Colon (tissue), 2 donors: Measurements from ENCODE around the gene RFPL4AL1.
"Not testable (repeated sequence)": the region's sequence is repeated elsewhere in the genome, so short reads cannot be mapped to it uniquely, and the experiment has no call there.

Experiments
- FAIRE-seq: peaks from 2 replicates; lab custom pipeline; 2012; peaks lifted over from hg19 to GRCh38; lab: Jason Lieb, UNC
- donor health status: control.
- donor health status: control.

Gene RFPL4AL1

DNA sequence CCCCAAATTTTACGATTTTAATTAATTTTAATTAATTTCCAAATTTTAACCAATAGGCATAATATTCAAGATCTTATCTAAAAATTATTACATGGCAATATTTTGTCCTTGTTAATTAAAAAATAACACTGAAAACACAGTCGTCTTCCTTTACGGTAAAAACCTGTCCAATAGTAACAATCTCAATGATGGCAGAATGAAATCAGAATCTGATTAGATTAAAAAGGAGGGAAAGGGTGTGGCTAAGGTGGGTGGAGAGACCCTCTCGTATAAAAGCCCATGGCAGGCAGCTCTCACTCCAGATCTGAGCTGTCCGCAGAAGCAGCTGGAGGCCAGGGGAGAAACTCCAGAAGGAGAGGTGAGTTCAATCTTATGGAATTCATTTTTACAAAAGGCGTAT is at the start of gene RFPL4AL1:
Gene RFPL4AL1 (plus strand): TSS at position 301 of the 400 bp plus-strand sequence. CDS start 2,687 bp downstream, outside the sequence.
- not testable (repeated sequence) for FAIRE-seq

DNA sequence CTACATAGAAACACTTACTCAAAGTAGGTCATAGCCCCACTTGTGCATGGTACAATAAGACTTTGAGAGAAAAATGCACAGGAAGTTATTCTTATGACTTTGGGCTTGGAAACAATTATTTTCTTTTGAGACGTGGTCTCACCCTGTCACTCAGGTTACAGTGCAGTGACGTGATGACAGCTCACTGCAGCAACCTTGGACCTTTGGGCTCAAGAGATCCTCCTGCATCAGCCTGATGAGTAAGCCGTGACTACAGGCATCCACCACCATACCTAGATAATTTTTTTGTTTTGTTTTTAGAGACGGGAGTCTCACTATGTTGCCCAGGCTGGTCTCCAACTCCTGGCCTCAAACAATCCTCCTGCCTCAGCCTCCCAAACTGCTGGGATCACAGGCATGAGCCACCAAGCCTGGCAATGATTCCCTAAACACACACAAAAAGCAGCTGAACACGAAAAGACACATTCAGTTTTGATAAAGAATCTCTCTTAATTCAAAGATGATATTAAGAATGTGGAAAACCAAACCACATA is 48.6 kb upstream of the RFPL4AL1 start:
- no peak for FAIRE-seq

DNA sequence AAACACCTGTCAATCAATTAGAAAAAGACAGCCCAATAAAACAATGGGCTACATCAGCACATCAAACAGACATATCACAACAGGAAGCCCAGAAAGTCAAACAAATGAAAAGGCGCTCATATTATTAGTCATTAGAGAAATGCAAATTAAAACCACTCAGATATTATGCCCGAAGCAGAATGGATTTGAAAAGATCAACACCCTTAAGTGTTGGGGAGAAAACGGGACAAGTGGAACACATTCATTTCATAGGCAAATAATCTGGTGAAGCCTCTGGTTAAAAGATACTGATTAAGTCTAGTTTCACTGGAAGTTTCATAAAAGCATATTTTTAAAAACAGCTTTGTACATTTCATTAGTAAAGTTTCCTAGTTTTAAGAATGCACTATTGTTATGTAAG is 48.1 kb upstream of the RFPL4AL1 start:
- no peak for FAIRE-seq

DNA sequence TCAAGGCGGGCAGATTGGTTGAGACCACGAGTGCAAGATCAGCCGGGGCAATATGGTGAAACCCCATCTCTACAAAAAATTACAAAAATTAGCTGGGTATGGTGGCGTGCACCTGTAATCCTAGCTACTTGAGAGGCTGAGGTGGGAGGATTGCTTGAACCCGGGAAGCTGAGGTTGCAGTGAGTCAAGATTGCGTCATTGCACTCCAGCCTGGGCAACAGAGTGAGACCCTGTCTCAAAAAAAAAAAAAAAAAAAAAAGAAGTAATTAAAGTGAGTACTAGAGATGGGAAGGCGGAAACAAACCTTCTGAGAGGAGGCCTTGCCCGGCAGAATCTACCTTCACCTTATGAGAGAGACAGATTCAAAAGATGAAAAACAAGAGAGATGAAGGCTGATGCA is 45.4 kb upstream of the RFPL4AL1 start:
- FAIRE-seq = no peak

DNA sequence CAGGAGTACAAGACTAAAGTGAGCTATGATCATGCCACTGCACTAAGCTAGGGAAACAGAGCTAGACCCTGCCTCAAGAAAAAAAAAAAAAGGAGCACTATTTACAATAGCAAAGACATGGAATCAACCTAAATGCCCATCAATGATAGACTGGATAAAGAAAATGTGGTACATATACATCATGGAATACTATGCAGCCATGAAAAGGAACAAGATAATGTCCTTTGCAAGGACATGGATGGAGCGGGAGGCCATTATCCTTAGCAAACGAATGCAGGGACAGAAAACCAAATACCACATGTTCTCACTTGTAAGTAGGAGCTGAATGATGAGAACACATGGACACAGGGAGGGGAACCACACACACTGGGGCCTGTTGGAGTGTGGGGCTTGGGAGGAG is 38.5 kb upstream of the RFPL4AL1 start:
- not testable (repeated sequence) for FAIRE-seq

GRCh38 chr19:55738302-55738701 is 30.6 kb upstream of the RFPL4AL1 start, which contains the start of gene NLRP9:
Gene NLRP9 (minus strand): TSS chr19:55738402. CDS start chr19:55738374, 28 bp downstream.
- FAIRE-seq = no peak

GRCh38 chr19:55750715-55751114 is 18.2 kb upstream of the RFPL4AL1 start:
- no peak for FAIRE-seq

DNA sequence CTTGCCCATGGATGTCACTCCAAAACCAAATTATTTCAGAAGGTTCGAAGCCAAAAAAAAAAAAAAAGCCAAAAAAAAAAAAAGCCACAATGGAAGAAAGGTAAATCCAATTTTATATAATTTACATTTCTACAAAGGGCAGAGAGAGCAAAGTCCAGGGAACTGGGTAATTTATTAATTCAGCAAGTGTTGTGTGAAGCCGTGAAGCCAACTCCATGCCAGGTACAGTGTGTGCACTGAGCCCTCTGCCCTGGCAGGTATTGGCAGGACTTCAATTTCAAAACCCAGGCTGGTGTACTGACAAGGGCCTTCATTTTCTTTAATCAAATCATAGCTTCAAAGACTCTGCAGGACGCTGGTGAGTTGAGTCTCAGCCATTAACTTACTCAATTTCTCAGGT is 15.5 kb upstream of the RFPL4AL1 start:
- no peak for FAIRE-seq

- FAIRE-seq = not testable (repeated sequence)
Observed at GRCh38 chr19:55756808-55757207, 12.1 kb upstream of the RFPL4AL1 start.

DNA sequence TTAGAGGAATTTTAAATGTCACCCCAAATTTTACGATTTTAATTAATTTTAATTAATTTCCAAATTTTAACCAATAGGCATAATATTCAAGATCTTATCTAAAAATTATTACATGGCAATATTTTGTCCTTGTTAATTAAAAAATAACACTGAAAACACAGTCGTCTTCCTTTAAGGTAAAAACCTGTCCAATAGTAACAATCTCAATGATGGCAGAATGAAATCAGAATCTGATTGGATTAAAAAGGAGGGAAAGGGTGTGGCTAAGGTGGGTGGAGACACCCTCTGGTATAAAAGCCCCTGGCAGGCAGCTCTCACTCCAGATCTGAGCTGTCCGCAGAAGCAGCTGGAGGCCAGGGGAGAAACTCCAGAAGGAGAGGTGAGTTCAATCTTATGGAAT is 10.1 kb upstream of the RFPL4AL1 start, which contains the start of gene RFPL4A:
Gene RFPL4A (plus strand): TSS at position 301 of the 400 bp plus-strand sequence. CDS start 2,704 bp downstream, outside the sequence.
- not testable (repeated sequence) for FAIRE-seq

DNA sequence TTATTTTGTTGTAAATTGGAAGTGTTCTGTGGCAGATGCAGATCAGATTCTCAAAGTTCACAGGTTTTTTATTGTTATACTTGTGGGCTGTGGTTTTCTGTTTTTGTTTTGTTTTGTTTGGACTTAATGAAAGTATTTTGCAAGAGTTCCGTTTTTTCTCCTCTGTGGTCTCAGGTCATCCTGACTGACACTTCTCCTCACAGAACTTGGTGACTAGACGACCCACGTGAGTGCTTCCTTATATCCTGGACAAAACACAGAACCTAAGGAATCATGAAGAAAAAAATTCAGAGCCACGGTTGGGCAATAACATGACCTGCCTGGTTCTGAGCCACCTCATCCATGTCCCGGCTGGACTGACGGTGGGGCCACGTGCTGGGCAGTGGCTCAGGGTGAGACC is 2.5 kb upstream of the RFPL4AL1 start:
- FAIRE-seq = no peak

DNA sequence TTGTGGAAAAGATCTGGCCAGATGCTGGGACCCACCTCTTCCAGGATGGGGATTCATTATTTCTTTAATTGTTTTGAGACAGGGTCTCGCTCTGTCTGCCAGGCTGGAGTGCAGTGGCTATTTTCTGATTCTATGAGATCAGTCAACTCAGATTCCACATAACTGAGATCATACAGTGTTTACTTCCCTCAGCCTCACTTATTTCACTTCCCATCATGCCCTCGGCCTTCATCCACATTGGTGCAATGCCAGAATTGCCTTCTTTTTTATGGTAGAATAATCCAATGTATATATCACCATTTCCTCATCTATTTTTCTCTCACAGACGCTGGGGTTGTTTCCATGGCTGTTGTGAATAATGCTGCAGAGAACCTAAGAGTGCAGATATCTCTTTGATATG is 714 bp downstream of the RFPL4AL1 start:
- not testable (repeated sequence) for FAIRE-seq

- no peak for FAIRE-seq
Observed at GRCh38 chr19:55777528-55777927, 8.6 kb downstream of the RFPL4AL1 start.

- no peak for FAIRE-seq
Observed at GRCh38 chr19:55778331-55778730, 9.4 kb downstream of the RFPL4AL1 start.

- FAIRE-seq = no peak
Observed at GRCh38 chr19:55781112-55781511, 12.2 kb downstream of the RFPL4AL1 start.

- FAIRE-seq = no peak
Observed at GRCh38 chr19:55795021-55795420, 26.1 kb downstream of the RFPL4AL1 start.

GRCh38 chr19:55801416-55801815 is 32.5 kb downstream of the RFPL4AL1 start:
- no peak for FAIRE-seq

- FAIRE-seq = no peak
Observed at GRCh38 chr19:55802281-55802680, 33.4 kb downstream of the RFPL4AL1 start.

- no peak for FAIRE-seq
Observed at GRCh38 chr19:55809381-55810058, 40.6 kb downstream of the RFPL4AL1 start.

DNA sequence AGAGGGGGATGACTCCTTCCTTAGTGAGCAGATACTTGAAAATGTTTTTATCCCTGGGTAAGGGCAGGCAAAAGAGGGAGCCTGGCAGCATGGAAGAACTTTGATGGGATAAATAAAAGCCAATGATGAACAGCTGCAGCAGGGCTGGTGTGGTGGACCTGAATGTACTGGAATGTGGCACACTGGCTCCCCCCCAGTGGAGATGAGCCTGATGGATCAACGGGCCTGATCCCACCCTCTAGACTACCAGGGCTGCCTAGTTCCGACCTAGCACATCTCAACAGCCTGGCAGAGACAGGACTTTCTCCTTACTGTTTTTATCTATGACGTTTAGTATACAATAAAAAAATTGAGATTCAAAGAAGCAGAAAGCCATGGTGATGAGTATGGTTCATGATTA is 42.4 kb downstream of the RFPL4AL1 start:
- FAIRE-seq = no peak

DNA sequence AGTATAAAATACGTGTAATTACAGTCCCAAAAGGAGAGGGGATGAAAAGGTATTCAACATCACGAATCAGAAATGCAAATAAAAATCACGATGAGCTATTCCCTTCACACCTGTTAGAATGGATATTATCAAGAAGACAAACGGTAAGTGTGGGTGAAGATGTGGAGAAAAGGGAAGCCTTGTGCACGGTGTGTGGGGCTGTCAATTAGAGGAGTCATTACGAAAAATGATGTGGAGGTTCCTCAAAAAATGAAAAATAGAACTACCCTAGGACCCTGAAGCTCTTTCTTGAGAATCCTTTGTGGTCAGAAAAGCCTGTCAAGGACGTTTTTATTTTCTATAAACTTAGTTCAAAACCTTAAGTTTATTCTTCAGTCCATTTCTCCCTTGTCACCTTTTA is 43.5 kb downstream of the RFPL4AL1 start:
- no peak for FAIRE-seq

GRCh38 chr19:55813906-55814305 is 45.0 kb downstream of the RFPL4AL1 start:
- no peak for FAIRE-seq

DNA sequence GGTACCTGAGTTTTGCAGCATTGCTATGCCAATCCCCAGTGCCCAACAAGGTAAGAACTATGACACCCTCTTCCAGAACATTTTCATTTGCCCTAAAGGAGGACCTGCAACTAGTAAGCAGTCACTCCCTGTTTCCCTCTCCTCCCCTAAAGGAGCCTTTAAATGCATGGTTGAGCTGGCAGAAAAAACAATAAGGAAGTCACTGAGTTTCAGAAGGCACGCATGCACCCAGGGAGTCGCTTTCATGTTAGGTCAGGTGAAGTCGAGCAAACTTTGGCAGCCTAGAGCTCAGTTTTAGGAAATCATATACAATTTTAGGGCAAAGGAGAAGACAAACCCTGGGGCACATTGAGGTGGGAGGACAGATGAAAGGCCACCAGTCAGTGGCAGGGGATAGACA is 51.1 kb downstream of the RFPL4AL1 start:
- no peak for FAIRE-seq
